ENCODE results near the gene VKORC1.

DNA sequence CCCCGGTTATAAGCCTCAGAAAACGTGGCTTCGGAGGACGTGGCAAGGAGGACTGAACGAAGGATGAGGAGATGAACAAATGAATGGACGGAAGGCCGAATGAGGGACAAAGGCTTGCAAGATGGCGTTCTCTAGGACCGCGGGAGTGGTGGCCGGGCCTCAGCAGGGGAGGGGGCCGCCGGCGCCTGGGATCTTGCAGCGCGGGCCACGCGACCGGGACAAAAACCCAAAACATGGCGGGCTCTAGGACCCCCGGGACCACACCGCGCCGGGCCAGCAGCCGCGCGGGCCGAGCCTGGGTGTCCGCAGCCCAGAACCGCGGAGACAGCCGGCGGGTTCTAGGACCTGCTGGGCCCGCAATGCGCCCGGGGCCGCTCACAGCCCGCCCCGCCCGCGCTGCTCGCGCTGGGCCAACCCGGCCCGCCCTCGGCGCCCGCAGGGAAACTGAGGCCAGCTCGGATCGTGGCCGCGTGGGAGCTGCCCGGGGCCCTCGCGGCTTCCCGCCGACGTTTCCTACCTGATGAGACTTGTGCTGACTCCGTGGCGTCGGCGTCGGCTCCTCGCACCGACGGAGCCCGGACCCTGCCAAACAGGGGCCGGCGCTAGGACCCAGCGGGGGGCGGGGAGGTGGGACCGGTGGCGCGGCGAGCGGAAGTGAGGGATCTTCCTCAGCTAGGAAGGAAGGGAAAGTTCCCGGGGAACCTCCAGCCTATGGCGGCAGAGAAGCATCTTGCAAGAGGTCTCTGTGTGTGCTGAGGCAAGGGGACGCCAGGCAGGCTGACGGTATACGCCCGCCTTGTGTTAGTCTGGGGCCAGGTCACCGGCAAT is 21.2 kb downstream of the VKORC1 start:
- TF ChIP-seq CTCF (IDR thresholded peaks at IDR 0.05) = no peak
- TF ChIP-seq POLR2A (IDR thresholded peaks at IDR 0.05) = no peak

All from lower leg skin (tissue), 3 donors.